ENCODE data around the gene CHEK2.

Gene CHEK2

DNA sequence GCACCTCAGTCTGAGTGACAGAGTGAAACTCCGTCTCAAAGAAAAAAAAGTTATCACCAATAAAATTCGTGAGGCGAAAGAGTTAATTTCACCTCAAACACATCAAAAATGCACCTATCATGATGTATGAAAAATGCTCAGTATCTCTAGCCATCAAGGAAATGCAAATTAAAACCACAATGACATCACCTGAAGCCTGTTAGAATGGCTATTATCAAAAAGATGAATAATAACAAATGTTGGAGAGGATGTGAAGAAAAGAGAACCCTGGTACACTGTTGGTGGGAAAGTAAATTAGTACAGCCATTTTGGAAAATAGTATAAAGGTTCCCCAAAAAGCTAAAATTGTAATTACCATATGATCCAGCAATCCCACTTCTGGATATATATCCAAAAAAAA lies 23.6 kb downstream of the CHEK2 start:
- ATAC-seq (ENCODE audit: insufficient read depth, low read depth): no peak
- no peak for TF ChIP-seq EZH2 (IDR thresholded peaks at IDR 0.05; ENCODE audit: borderline replicate concordance, low read depth, low read length, severe bottlenecking)
- TF ChIP-seq, protein P1, sequence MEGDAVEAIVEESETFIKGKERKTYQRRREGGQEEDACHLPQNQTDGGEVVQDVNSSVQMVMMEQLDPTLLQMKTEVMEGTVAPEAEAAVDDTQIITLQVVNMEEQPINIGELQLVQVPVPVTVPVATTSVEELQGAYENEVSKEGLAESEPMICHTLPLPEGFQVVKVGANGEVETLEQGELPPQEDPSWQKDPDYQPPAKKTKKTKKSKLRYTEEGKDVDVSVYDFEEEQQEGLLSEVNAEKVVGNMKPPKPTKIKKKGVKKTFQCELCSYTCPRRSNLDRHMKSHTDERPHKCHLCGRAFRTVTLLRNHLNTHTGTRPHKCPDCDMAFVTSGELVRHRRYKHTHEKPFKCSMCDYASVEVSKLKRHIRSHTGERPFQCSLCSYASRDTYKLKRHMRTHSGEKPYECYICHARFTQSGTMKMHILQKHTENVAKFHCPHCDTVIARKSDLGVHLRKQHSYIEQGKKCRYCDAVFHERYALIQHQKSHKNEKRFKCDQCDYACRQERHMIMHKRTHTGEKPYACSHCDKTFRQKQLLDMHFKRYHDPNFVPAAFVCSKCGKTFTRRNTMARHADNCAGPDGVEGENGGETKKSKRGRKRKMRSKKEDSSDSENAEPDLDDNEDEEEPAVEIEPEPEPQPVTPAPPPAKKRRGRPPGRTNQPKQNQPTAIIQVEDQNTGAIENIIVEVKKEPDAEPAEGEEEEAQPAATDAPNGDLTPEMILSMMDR (IDR thresholded peaks at IDR 0.05; ENCODE audit: borderline replicate concordance, extremely low read depth, low read length, poor library complexity, severe bottlenecking): no peak
- no peaks in the 10 kb centered on the region for H3K79me2 ChIP-seq (ENCODE audit: insufficient read depth, low read length)
- H4K20me1 ChIP-seq (ENCODE audit: insufficient read depth, low read length): peaks cover 4% of the 10 kb centered on the region; the same call in 1 of the 2 replicates
- no peaks in the 10 kb centered on the region for H3K9me3 ChIP-seq (ENCODE audit: insufficient read depth, low read length, severe bottlenecking)
- peaks cover 69% of the 10 kb centered on the region for H3K36me3 ChIP-seq (ENCODE audit: insufficient read depth, low read length)
- H3K4me3 ChIP-seq (ENCODE audit: low read depth in 1 of 2, low read length in 2 of 2): no peak overlapping the region
- no peaks in the 10 kb centered on the region for H3K4me1 ChIP-seq (ENCODE audit: insufficient read depth, low read length)
- no peak for DNase-seq
- no peak overlapping the region for H2AFZ ChIP-seq (ENCODE audit: low read depth, low read length)
- H3K4me2 ChIP-seq (ENCODE audit: insufficient read depth, low read length): no peak overlapping the region
- no peaks in the 10 kb centered on the region for H3K27me3 ChIP-seq (ENCODE audit: insufficient read depth, low read length, poor library complexity)
- H3K9ac ChIP-seq (ENCODE audit: low read depth, low read length): no peak overlapping the region
- no peak overlapping the region for H3K27ac ChIP-seq (ENCODE audit: low read length)

DNA sequence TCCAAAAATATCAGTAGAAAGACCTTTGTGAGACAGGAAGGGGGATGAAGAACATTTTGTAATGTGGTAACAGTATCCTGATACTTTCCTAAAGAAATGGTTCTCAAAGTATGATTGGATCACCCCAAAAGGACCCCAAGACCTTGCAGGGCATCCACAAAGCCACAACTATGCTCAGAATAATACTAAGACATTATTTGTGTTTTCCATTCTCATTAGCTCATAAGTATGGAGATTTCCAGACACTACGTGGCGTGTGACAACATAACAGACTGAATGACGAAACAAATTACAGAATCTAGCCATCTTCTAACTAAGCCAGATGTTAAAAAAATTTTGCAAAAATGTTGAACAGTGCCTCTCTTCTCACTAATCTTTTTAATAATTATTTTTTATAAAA lies 24.9 kb downstream of the CHEK2 start:
- Histone ChIP-seq H2AFZ (ENCODE audit: low read depth, low read length) (no peak overlapping the region), H3K36me3 (ENCODE audit: insufficient read depth, low read length) (peaks cover 65% of the 10 kb centered on the region)

DNA sequence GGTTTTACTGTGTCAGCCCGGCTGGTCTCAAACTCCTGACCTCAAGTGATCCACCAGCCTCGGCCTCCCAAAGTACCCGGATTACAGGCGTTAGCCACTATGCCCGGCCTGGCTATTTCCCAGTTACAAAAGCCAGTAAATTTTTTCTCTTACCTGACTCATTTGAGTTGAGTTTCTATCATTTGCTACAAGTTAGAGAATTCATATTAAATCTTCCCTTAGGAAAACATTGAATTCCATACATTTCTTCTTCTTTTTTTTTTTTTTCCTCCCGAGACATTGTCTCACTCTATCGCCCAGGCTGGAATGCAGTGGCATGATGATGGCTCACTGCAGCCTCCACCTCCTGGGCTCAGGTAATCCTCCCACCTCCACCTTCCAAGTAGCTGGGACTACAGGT lies 26.0 kb downstream of the CHEK2 start:
- H4K20me1 ChIP-seq (ENCODE audit: insufficient read depth, low read length): peaks cover 4% of the 10 kb centered on the region; the same call in 1 of the 2 replicates
- no peaks in the 10 kb centered on the region for H3K9me3 ChIP-seq (ENCODE audit: insufficient read depth, low read length, severe bottlenecking)
- no peak overlapping the region for H2AFZ ChIP-seq (ENCODE audit: low read depth, low read length)
- peaks cover 66% of the 10 kb centered on the region for H3K36me3 ChIP-seq (ENCODE audit: insufficient read depth, low read length)
- no peak overlapping the region for H3K9ac ChIP-seq (ENCODE audit: low read depth, low read length)
- DNase-seq (no peak), ATAC-seq (ENCODE audit: insufficient read depth, low read depth) (no peak)
- H3K27ac ChIP-seq (ENCODE audit: low read length): no peak overlapping the region
- no peak overlapping the region for H3K4me3 ChIP-seq (ENCODE audit: low read depth in 1 of 2, low read length in 2 of 2)
- no peaks in the 10 kb centered on the region for H3K4me1 ChIP-seq (ENCODE audit: insufficient read depth, low read length)
- no peaks in the 10 kb centered on the region for H3K27me3 ChIP-seq (ENCODE audit: insufficient read depth, low read length, poor library complexity)
- H3K79me2 ChIP-seq (ENCODE audit: insufficient read depth, low read length): no peaks in the 10 kb centered on the region
- no peak for TF ChIP-seq EZH2 (IDR thresholded peaks at IDR 0.05; ENCODE audit: borderline replicate concordance, low read depth, low read length, severe bottlenecking)
- TF ChIP-seq, protein P1 (IDR thresholded peaks at IDR 0.05; ENCODE audit: borderline replicate concordance, extremely low read depth, low read length, poor library complexity, severe bottlenecking): no peak
- no peak overlapping the region for H3K4me2 ChIP-seq (ENCODE audit: insufficient read depth, low read length)

More for the DNA sequence above, 24.9 kb downstream of the CHEK2 start:
- no peak for TF ChIP-seq EZH2 (IDR thresholded peaks at IDR 0.05; ENCODE audit: borderline replicate concordance, low read depth, low read length, severe bottlenecking)
- TF ChIP-seq, protein P1 (IDR thresholded peaks at IDR 0.05; ENCODE audit: borderline replicate concordance, extremely low read depth, low read length, poor library complexity, severe bottlenecking): no peak
- DNase-seq (no peak), ATAC-seq (ENCODE audit: insufficient read depth, low read depth) (no peak)
- Histone ChIP-seq H3K4me1 (ENCODE audit: insufficient read depth, low read length) (no peaks in the 10 kb centered on the region), H3K27ac (ENCODE audit: low read length) (no peak overlapping the region), H3K4me2 (ENCODE audit: insufficient read depth, low read length) (no peak overlapping the region), H3K79me2 (ENCODE audit: insufficient read depth, low read length) (no peaks in the 10 kb centered on the region), H3K27me3 (ENCODE audit: insufficient read depth, low read length, poor library complexity) (no peaks in the 10 kb centered on the region), H3K4me3 (ENCODE audit: low read depth in 1 of 2, low read length in 2 of 2) (no peak overlapping the region), H3K9me3 (ENCODE audit: insufficient read depth, low read length, severe bottlenecking) (no peaks in the 10 kb centered on the region), H4K20me1 (ENCODE audit: insufficient read depth, low read length) (peaks cover 4% of the 10 kb centered on the region; the same call in 1 of the 2 replicates), H3K9ac (ENCODE audit: low read depth, low read length) (no peak overlapping the region)

Measured in DND-41 (cell line).